HepG2 (cell line): ENCODE data around the gene ZMYND19. TPM values are rescaled to one million over a fixed set of nuclear protein-coding genes. Genes with fewer than 3 reads are reported as not detected.

Experiments used
- ATAC-seq: fragments of 200-7000 bp; cut with Tn5 transposase; 3 replicates; pipeline ENCODE4 v1.9.1; 2020; ENCODE audit warnings: mild to moderate bottlenecking, moderate library complexity
- BruUV-seq: library from RNA; stranded (reverse); fragments of 400-500 nt; replicated peaks from 2 replicates; lab custom pipeline; 2021; lab: Mats Ljungman, UMichigan
- CTCF ChIA-PET: fragments of 300-600 bp; formaldehyde crosslinking; extraction: SDS; loops from one replicate; lab custom pipeline; 2021; ENCODE audit warnings: low total read pairs, inconsistent platforms, low intra/inter-chr PET ratio; lab: Yijun Ruan, JAX
- POLR2A ChIA-PET: fragments of 350-600 bp; sonication (Branson Sonifier 250); formaldehyde crosslinking; loops from one replicate; lab custom pipeline; 2020; ENCODE audit warnings: antibody characterized with exemption, inconsistent platforms; lab: Yijun Ruan, JAX
- DNase-seq: peaks from one replicate; pipeline ENCODE4 v3.0.0-alpha.2; 2015; ENCODE audit warnings: low spot score
- FAIRE-seq: peaks from 3 replicates; lab custom pipeline; 2011; peaks lifted over from hg19 to GRCh38; lab: Jason Lieb, UNC
- H2AFZ ChIP-seq: one replicate; pipeline ENCODE4 v1.6.1; 2011; ENCODE audit warnings: low read length, inconsistent platforms
- H3K27ac ChIP-seq: fragments of 300-600 bp; 3 replicates; pipeline ENCODE4 v1.8.0; 2011; ENCODE audit warnings: mixed run types, mild to moderate bottlenecking, mixed read lengths, low read length, inconsistent platforms; ENCODE audit not compliant: insufficient read depth; ENCODE audit errors: extremely low read length
- H3K27me3 ChIP-seq, 2 experiments: fragments of 200-600 bp in 1 of 2; 2 replicates in 1 of 2; 3 replicates in 1 of 2; pipeline versions ENCODE4 v1.6.0 to v1.8.0; 2011; ENCODE audit warnings: low read length in 2 of 2, mild to moderate bottlenecking in 2 of 2, moderate library complexity in 2 of 2, inconsistent platforms in 1 of 2; ENCODE audit not compliant: insufficient read depth in 2 of 2, control insufficient read depth in 1 of 2
- H3K36me3 ChIP-seq, 2 experiments: fragments of 200-600 bp in 1 of 2; replicated peaks in 1 of 2; 2 replicates in 1 of 2; 3 replicates in 1 of 2; pipeline versions ENCODE4 v1.5.1 to v1.8.0; 2011; ENCODE audit warnings: low read length in 2 of 2, inconsistent platforms in 1 of 2; ENCODE audit not compliant: insufficient read depth in 2 of 2, control insufficient read depth in 1 of 2
- H3K4me1 ChIP-seq: 2 replicates; pipeline ENCODE4 v1.5.1; 2012; ENCODE audit warnings: low read length, inconsistent platforms; ENCODE audit not compliant: insufficient read depth
- H3K4me2 ChIP-seq: 2 replicates; pipeline ENCODE4 v1.6.0; 2011; ENCODE audit warnings: low read depth, low read length, inconsistent platforms
- H3K4me3 ChIP-seq, 3 experiments: fragments of 200-600 bp in 1 of 3; sonication (generic), shearing (Covaris generic) in 1 of 3; replicated peaks in 1 of 3; 2 replicates each; pipeline ENCODE4 v1.5.1; 2011 to 2016; ENCODE audit warnings: low read length in 3 of 3, inconsistent platforms in 2 of 3, low read depth in 2 of 3, mild to moderate bottlenecking in 2 of 3, control low read depth in 1 of 3, mixed read lengths in 1 of 3; ENCODE audit not compliant: insufficient read depth in 1 of 3
- H3K79me2 ChIP-seq: one replicate; pipeline ENCODE4 v1.6.1; 2011; ENCODE audit warnings: low read length, inconsistent platforms; ENCODE audit not compliant: insufficient read depth
- H3K9ac ChIP-seq: 2 replicates; pipeline ENCODE4 v1.6.0; 2011; ENCODE audit warnings: mild to moderate bottlenecking, low read depth, low read length, inconsistent platforms; ENCODE audit not compliant: insufficient read depth
- H3K9me3 ChIP-seq: 2 replicates; pipeline ENCODE4 v1.5.1; 2012; ENCODE audit warnings: mild to moderate bottlenecking, low read length
- H4K20me1 ChIP-seq: 2 replicates; pipeline ENCODE4 v1.6.0; 2011; ENCODE audit warnings: inconsistent platforms, mild to moderate bottlenecking, low read length, moderate library complexity; ENCODE audit not compliant: insufficient read depth
- ARNT2 ChIP-seq: sonication (generic); formaldehyde crosslinking; IDR thresholded peaks from 2 replicates; pipeline ENCODE4 v1.8.0; 2022; ENCODE audit warnings: mild to moderate bottlenecking, low read depth, missing genetic modification reagents, moderate library complexity
- MAZ ChIP-seq, 2 experiments: sonication (generic) in 1 of 2; formaldehyde crosslinking in 1 of 2; IDR thresholded peaks; 2 replicates each; pipeline versions ENCODE4 v1.5.0 to v1.6.1; 2012 to 2020; ENCODE audit warnings: low read depth in 2 of 2, mild to moderate bottlenecking in 2 of 2, borderline replicate concordance in 1 of 2, improper control_type of control experiment in 1 of 2, low read length in 1 of 2, missing genetic modification reagents in 1 of 2, moderate library complexity in 1 of 2
- SAFB2 ChIP-seq: sonication (generic); formaldehyde crosslinking; IDR thresholded peaks from 2 replicates; pipeline ENCODE4 v1.5.1; 2020; ENCODE audit warnings: missing genetic modification reagents, low read depth, mild to moderate bottlenecking, borderline replicate concordance
- ZBTB38 ChIP-seq: sonication (generic); formaldehyde crosslinking; IDR thresholded peaks from 2 replicates; pipeline ENCODE4 v1.5.1; 2020; ENCODE audit warnings: mild to moderate bottlenecking, missing genetic modification reagents
- WGBS: methylation state at CpG from one replicate; pipeline ENCODE4 v1.1.6; 2017; ENCODE audit warnings: low lambda C conversion rate; 5-methylcytosine and 5-hydroxymethylcytosine counted together
- in situ Hi-C: cut with HindIII; loops from 2 replicates; pipeline ENCODE4 v1.10.0; 2017; ENCODE audit warnings: low pct_unique_long_range_greater_than_20kb; ENCODE audit not compliant: extremely low pct_ligation_motif_present
- intact Hi-C: fragments of 100-400 bp; cut with micrococcal nuclease; formaldehyde crosslinking; loops from one replicate; pipeline ENCODE4 v1.10.0; 2022; ENCODE audit not compliant: unreplicated experiment
- polyA plus RNA-seq, 8 experiments: library from polyadenylated mRNA; depleted of rRNA in 3 of 8; stranded (reverse) in 7 of 8; unstranded in 1 of 8; fragments of >200 nt; fragmentation: Illumina TruSeq in 4 of 8; extraction: Trizol in 4 of 8; gene quantifications; 2 replicates each; pipeline versions ENCODE4 v1.2.1 to v1.2.3, GENCODE V29; 2011 to 2016; ENCODE audit warnings: low read depth in 4 of 8, missing spikeins in 1 of 8, mixed read lengths in 1 of 8; ENCODE audit not compliant: insufficient read depth in 1 of 8
- total RNA-seq, 5 experiments: library from RNA; depleted of rRNA; stranded (reverse); fragments of >200 nt; fragmentation: Illumina TruSeq; extraction: Trizol; gene quantifications; 2 replicates each; pipeline ENCODE4 v1.2.3, GENCODE V29; 2016; ENCODE audit warnings: low read depth in 1 of 5
- TF ChIP-seq, protein P1 (sequence below): IDR thresholded peaks from 2 replicates; pipeline ENCODE4 v1.6.1; 2016; ENCODE audit warnings: low read depth, borderline replicate concordance
- TF ChIP-seq, protein P2 (sequence below): sonication (generic); formaldehyde crosslinking; IDR thresholded peaks from 2 replicates; pipeline ENCODE4 v1.4.0; 2020; ENCODE audit warnings: missing genetic modification reagents, low read depth, mild to moderate bottlenecking, borderline replicate concordance

ZMYND19 gene
- total and polyA plus RNA-seq, 2 of the 13 experiments (the other 11 are each of a cell fraction or from before 2014, with no cell fraction given) = 21.3 to 38.7 TPM

DNA sequence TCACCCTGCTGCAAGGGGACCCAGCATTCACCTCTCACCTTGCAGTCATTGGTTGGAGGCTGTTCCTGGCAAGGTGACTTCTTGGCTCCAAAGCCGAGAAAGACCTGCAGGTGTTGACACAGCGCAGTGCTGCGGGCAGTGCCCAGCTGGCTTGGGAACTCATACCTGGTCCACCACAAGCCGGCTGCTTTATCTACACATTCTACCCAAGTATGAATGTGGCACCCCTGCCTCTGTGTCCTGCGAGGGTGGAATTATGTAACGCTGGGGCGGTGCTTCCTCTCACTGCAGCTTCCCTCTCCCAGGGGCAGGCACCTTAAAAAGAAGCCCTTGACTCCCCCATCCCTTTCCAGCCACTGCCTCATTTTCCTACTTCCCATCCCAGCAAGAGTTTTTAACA, 2.5 kb upstream of the ZMYND19 start (continued):
- TF ChIP-seq, protein P1, sequence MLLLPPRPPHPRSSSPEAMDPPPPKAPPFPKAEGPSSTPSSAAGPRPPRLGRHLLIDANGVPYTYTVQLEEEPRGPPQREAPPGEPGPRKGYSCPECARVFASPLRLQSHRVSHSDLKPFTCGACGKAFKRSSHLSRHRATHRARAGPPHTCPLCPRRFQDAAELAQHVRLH = no peak
- TF ChIP-seq, protein P2, sequence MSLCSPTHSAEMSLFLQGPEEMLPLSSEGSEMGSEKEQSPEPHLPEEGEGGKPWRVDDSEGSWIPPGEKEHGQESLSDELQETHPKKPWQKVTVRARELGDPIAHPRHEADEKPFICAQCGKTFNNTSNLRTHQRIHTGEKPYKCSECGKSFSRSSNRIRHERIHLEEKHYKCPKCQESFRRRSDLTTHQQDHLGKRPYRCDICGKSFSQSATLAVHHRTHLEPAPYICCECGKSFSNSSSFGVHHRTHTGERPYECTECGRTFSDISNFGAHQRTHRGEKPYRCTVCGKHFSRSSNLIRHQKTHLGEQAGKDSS (CRISPR knock-in tag) = no peak
- TF ChIP-seq, all 625 proteins: peak for 0

DNA sequence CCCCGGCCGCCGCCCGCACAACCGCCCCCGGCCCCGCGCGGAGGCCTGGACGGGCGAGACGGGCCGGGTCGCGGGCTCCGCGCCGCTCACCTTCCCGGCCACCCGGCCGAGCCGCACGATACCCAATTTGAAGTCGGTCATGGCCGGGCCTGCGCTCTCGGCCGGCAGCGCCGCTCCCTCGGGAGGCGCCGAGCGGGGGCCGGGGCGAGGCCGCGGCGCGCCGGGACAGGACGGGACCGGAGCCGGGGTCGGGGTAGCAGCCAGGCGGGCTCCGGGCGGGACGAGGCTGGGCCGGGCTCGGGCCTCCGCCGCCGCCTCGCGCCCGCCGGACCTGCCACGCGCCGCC, 216 bp downstream of the ZMYND19 start:
- Histone ChIP-seq H3K4me3 (peak overlapping the region; percentile 74 to 90 (median 83); a peak in 4 of 6 replicates), H3K4me1 (peaks cover 46% of the 10 kb centered on the region), H3K9ac (peak overlapping the region; percentile 82), H3K9me3 (no peaks in the 10 kb centered on the region), H3K27ac (no peak overlapping the region), H3K4me2 (peak overlapping the region; percentile 87; the same call in 1 of the 2 replicates), H3K36me3 (peaks cover 16 to 32% of the 10 kb centered on the region in 2 experiments; a peak in 4 of 5 replicates), H4K20me1 (no peaks in the 10 kb centered on the region), H2AFZ (no peak overlapping the region), H3K79me2 (peaks cover 19% of the 10 kb centered on the region), H3K27me3 (no peaks in the 10 kb centered on the region)
- ATAC-seq (no peak), FAIRE-seq (no peak), DNase-seq (no peak)
- 0% methylated on average over 13 of the region's 61 CpGs for WGBS
- no TSS peak for BruUV-seq
- in situ Hi-C loops = no loop called here
- intact Hi-C loops = no loop called here
- TF ChIP-seq SAFB2 (CRISPR knock-in tag) (0 out of 2 replicates have a peak, but pooled peaks have one; percentile 8), ARNT2 (CRISPR knock-in tag) (0 out of 2 replicates have a peak, but pooled peaks have one; percentile 15), ZBTB38 (CRISPR knock-in tag) (no peak), MAZ (IDR thresholded peaks at IDR 0.05; ENCODE audit: borderline replicate concordance, low read depth, low read length) (no peak), MAZ (CRISPR knock-in tag; IDR thresholded peaks at IDR 0.05; ENCODE audit: low read depth) (0 out of 2 replicates have a peak, but pooled peaks have one; percentile 7)
- ChIA-PET POLR2A (interaction anchor here (1.2 to 2.3 kb wide), 7 partner anchors 8 to 29 kb away, joined by 3 to 11 read pairs (median 5); partner anchors contain the start of genes ARRDC1, DPH7 and EHMT1), CTCF (no interaction called here)
